ENCODE results near the gene ST8SIA1. TPM values are rescaled to one million over a fixed set of nuclear protein-coding genes. Genes with fewer than 3 reads are reported as not detected.

ST8SIA1 gene
- total RNA-seq, 1 donor from 2014 or later = 1.2 TPM

DNA sequence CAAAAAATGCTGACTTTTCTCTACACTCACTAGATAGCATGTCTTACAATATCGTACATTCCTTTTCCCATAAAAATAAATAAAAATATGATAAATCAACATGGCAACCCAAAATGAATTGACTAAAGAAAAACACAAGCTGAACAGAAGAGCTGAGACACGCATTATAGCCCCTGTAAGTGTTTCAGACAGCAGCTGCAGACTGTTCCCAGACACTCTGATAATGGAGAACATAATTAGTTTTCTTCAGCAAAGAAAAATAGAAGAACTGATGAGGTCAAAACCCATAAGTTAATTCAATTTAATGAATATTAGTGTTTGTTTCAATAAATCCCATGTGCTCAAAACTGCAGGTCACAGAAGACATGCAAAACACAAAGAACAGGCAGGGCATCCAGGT lies 23.8 kb downstream of the ST8SIA1 start:
- no peak overlapping the region for H3K4me3 Mint-ChIP-seq (ENCODE audit: unreplicated experiment)
- peaks cover 2% of the 10 kb centered on the region for H3K9me3 Mint-ChIP-seq (ENCODE audit: low read depth)
- no peak for TF ChIP-seq CTCF (IDR thresholded peaks at IDR 0.05)
- peaks cover 6% of the 10 kb centered on the region for H3K27me3 Mint-ChIP-seq (ENCODE audit: low read depth)
- no peak for DNase-seq (ENCODE audit: low spot score)
- H3K27ac Mint-ChIP-seq (ENCODE audit: unreplicated experiment) = no peak overlapping the region
- peaks cover 10% of the 10 kb centered on the region for H3K4me1 Mint-ChIP-seq (ENCODE audit: low read depth)
- peaks cover 3% of the 10 kb centered on the region for H3K36me3 Mint-ChIP-seq (ENCODE audit: low read depth)

DNA sequence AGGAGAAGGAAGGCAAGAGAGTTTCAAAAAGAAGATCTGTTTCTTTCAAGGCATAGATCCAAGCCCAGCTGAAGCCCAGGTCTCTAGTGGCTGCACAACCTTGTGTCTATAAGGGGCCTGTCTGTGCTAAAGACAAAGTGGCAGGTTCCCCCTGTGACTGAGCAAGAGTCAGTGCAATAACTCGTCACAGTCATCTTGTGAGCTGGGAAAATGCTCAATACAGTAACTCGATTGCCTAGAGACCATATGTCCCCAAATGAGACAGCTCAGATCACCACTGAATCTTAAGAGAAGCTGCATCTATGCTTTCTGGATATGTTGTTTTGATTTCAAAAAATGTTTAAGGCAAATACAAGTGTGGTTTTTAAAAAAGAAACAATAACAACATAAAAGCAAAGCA lies 24.2 kb downstream of the ST8SIA1 start:
- DNase-seq (ENCODE audit: low spot score) = no peak
- H3K27ac Mint-ChIP-seq (ENCODE audit: unreplicated experiment) = no peak overlapping the region
- H3K9me3 Mint-ChIP-seq (ENCODE audit: low read depth) = peaks cover 2% of the 10 kb centered on the region
- no peak for TF ChIP-seq CTCF (IDR thresholded peaks at IDR 0.05)
- peaks cover 7% of the 10 kb centered on the region for H3K4me1 Mint-ChIP-seq (ENCODE audit: low read depth)
- H3K27me3 Mint-ChIP-seq (ENCODE audit: low read depth) = peaks cover 6% of the 10 kb centered on the region
- no peak overlapping the region for H3K4me3 Mint-ChIP-seq (ENCODE audit: unreplicated experiment)
- H3K36me3 Mint-ChIP-seq (ENCODE audit: low read depth) = peaks cover 3% of the 10 kb centered on the region

GRCh38 chr12:22307811-22308210 lies 26.7 kb downstream of the ST8SIA1 start:
- Mint-ChIP-seq H3K4me1 (ENCODE audit: low read depth) (no peaks in the 10 kb centered on the region), H3K27me3 (ENCODE audit: low read depth) (peaks cover 4% of the 10 kb centered on the region), H3K27ac (ENCODE audit: unreplicated experiment) (no peak overlapping the region), H3K4me3 (ENCODE audit: unreplicated experiment) (no peak overlapping the region), H3K36me3 (ENCODE audit: low read depth) (peaks cover 3% of the 10 kb centered on the region), H3K9me3 (ENCODE audit: low read depth) (peaks cover 2% of the 10 kb centered on the region)
- DNase-seq (ENCODE audit: low spot score) = no peak
- no peak for TF ChIP-seq CTCF (IDR thresholded peaks at IDR 0.05)

- no peak for DNase-seq (ENCODE audit: low spot score)
- peaks cover 7% of the 10 kb centered on the region for H3K36me3 Mint-ChIP-seq (ENCODE audit: low read depth)
- no peaks in the 10 kb centered on the region for H3K4me1 Mint-ChIP-seq (ENCODE audit: low read depth)
- H3K27me3 Mint-ChIP-seq (ENCODE audit: low read depth) = peaks cover 4% of the 10 kb centered on the region
- no peak overlapping the region for H3K27ac Mint-ChIP-seq (ENCODE audit: unreplicated experiment)
- no peak for TF ChIP-seq CTCF (IDR thresholded peaks at IDR 0.05)
- no peak overlapping the region for H3K4me3 Mint-ChIP-seq (ENCODE audit: unreplicated experiment)
- peaks cover 7% of the 10 kb centered on the region for H3K9me3 Mint-ChIP-seq (ENCODE audit: low read depth)
Measured at GRCh38 chr12:22306311-22306710, 28.2 kb downstream of the ST8SIA1 start.

GRCh38 chr12:22304341-22304740 lies 30.2 kb downstream of the ST8SIA1 start:
- Mint-ChIP-seq H3K4me1 (ENCODE audit: low read depth) (no peaks in the 10 kb centered on the region), H3K36me3 (ENCODE audit: low read depth) (peaks cover 11% of the 10 kb centered on the region), H3K9me3 (ENCODE audit: low read depth) (peaks cover 13% of the 10 kb centered on the region), H3K4me3 (ENCODE audit: unreplicated experiment) (no peak overlapping the region), H3K27me3 (ENCODE audit: low read depth) (peaks cover 3% of the 10 kb centered on the region), H3K27ac (ENCODE audit: unreplicated experiment) (no peak overlapping the region)
- no peak for TF ChIP-seq CTCF (IDR thresholded peaks at IDR 0.05)
- DNase-seq (ENCODE audit: low spot score) = no peak

All from chondrocyte (in vitro differentiated cells).